Activated T-cell treated with anti-CD3 and anti-CD28 coated beads, Interleukin-2, amount 50 U/mL, for 72 hours (primary cell): ENCODE measurements around the gene TGM4. TPM values are rescaled to one million over a fixed set of nuclear protein-coding genes. Genes with fewer than 3 reads are reported as not detected.
"Not testable (repeated sequence)": the region's sequence is repeated elsewhere in the genome, so short reads cannot be mapped to it uniquely, and the experiment has no call there.

ENCODE experiments used
- ATAC-seq, 2 donors: fragments of 150-1000 bp; cut with Tn5 transposase; replicated peaks in 1 of 2; 2 replicates each; pipeline ENCODE4 v1.10.0; 2021; ENCODE audit warnings: moderate library complexity in 2 of 2, mild to moderate bottlenecking in 1 of 2
- DNase-seq, 2 donors: peaks; one replicate each; pipeline ENCODE4 v3.0.0; 2021 to 2022; ENCODE audit warnings: mixed read lengths in 1 of 2
- H3K27ac Mint-ChIP-seq: one replicate; pipeline ENCODE4 v1.8.0; 2022; ENCODE audit warnings: mild to moderate bottlenecking, moderate library complexity, mixed read lengths
- H3K27me3 Mint-ChIP-seq: one replicate; pipeline ENCODE4 v1.8.0; 2022; ENCODE audit warnings: low read depth, mixed read lengths
- H3K36me3 Mint-ChIP-seq, 2 donors: one replicate each; pipeline ENCODE4 v1.8.0; 2022; ENCODE audit warnings: mixed read lengths in 2 of 2, mild to moderate bottlenecking in 1 of 2; ENCODE audit not compliant: insufficient read depth in 2 of 2
- H3K4me1 Mint-ChIP-seq: one replicate; pipeline ENCODE4 v1.8.0; 2022; ENCODE audit warnings: low read depth, mixed read lengths
- H3K4me3 Mint-ChIP-seq, 2 donors: one replicate each; pipeline ENCODE4 v1.8.0; 2022; ENCODE audit warnings: mild to moderate bottlenecking in 2 of 2, mixed read lengths in 2 of 2, moderate library complexity in 2 of 2
- H3K9me3 Mint-ChIP-seq, 2 donors: one replicate each; pipeline ENCODE4 v1.8.0; 2022; ENCODE audit warnings: mixed read lengths in 2 of 2
- total RNA-seq, 2 donors: library from RNA; stranded (reverse); gene quantifications; one replicate each; pipeline ENCODE4 v1.2.3, GENCODE V29; 2022

TGM4 gene
- total RNA-seq: not detected

DNA sequence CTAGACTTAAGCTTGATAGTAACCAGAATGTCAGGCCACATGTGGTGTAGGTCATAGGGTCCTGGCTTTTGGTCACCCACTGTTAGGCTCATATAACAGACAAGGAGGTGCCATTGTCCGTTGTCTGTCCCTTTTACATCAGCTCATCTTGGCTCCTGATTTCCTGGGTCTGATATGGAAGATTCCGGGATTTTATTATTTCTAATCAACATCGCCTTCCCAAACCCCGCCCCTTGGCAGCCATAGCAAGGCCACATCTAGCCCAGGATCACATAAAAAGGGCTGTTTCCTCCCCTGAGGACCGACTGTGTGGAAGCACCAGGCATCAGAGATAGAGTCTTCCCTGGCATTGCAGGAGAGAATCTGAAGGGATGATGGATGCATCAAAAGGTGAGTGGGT lies at the start of gene TGM4:
TGM4 (plus strand) TSS at position 301 of the 400 bp plus-strand sequence; CDS start at position 372, 71 bp downstream.
- no peaks in the 10 kb centered on the region for H3K4me1 Mint-ChIP-seq
- no peaks in the 10 kb centered on the region for H3K27me3 Mint-ChIP-seq
- DNase-seq (no peak), ATAC-seq (no peak)
- H3K27ac Mint-ChIP-seq: no peak within 1 kb of the TSS
- H3K4me3 Mint-ChIP-seq: no peak within 1 kb of the TSS
- no peaks in the 10 kb centered on the region for H3K36me3 Mint-ChIP-seq
- no peaks in the 10 kb centered on the region for H3K9me3 Mint-ChIP-seq

DNA sequence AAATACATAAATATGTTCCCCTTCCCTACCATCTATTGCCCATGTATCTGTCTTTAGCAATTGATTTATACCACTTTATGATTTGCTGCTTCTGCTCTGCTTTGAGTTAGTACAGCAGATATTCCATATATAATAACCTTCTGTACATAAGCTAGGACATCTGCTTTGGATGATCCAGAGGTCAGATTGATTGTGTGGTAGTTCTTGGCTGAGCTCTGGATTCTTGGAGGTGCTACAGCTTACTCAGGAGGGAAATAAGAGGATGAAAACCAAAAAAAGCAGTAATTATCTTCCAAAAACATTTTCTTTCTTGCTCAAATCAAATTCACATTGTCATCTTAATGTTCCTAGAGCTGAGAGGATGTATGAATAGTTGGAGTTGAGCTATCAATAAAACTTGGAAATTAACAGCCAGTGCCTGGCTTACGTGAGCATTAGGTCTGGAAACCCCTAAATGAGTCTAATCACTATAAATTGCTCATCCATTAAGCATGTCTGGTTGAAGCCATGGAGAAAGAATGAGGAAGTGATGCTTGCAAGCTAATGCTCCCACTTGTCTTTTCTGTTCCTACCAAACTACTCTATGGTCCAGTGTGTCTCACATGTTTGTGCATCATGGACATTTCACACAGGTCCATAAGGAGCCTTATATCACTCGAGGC lies 49.0 kb upstream of the TGM4 start:
- no peaks in the 10 kb centered on the region for H3K27me3 Mint-ChIP-seq
- H3K9me3 Mint-ChIP-seq: peaks cover 1 to 3% of the 10 kb centered on the region in 2 donors
- H3K36me3 Mint-ChIP-seq: peaks cover 9 to 47% of the 10 kb centered on the region in 2 donors
- H3K4me1 Mint-ChIP-seq: no peaks in the 10 kb centered on the region
- no peak for DNase-seq
- no peak overlapping the region for H3K27ac Mint-ChIP-seq
- ATAC-seq: no peak
- H3K4me3 Mint-ChIP-seq: no peak overlapping the region

DNA sequence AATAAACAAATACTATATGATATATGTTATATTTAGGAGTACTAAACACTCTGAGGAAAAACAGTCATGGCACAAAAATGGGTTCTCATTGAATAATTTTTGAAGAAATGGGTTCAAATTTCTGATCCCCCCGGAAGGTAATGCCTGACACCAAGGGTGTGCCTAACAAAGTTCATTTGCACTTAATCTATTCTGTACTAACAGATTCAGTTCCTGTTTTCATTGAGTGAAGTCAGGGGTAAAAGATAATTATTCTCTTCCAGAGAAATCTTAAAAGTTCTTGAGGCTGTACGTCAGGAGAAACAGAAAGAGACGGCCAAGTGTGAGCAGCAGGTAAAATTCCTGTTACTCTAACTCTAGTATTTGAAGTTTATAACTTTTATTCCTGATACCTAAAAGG lies 47.2 kb upstream of the TGM4 start:
- peaks cover 13 to 51% of the 10 kb centered on the region in 2 donors for H3K36me3 Mint-ChIP-seq
- no peak for ATAC-seq
- no peak overlapping the region for H3K4me3 Mint-ChIP-seq
- H3K9me3 Mint-ChIP-seq: peaks cover 1 to 3% of the 10 kb centered on the region in 2 donors
- no peak overlapping the region for H3K27ac Mint-ChIP-seq
- H3K27me3 Mint-ChIP-seq: no peaks in the 10 kb centered on the region
- H3K4me1 Mint-ChIP-seq: no peaks in the 10 kb centered on the region
- DNase-seq: no peak

DNA sequence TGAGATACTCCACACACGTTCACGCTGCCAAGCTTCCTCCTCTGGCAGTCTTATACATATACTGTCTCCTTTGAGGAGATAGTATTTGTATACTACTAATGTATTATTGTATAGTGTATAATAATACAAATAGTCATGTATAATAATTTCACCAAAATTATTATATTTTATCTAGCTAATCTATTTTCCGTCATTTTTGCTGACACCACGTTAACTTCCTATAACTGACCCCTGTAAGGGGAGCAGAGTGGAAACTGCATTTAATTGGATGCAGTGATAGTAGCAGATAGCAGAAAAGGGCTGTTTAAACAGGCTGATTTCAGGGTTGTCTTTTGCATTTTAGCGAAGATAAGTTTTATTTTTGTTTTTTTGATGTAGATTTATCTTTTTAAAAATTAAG lies 43.2 kb upstream of the TGM4 start:
- H3K27me3 Mint-ChIP-seq: no peaks in the 10 kb centered on the region
- no peak overlapping the region for H3K4me3 Mint-ChIP-seq
- H3K9me3 Mint-ChIP-seq: peaks cover 4% of the 10 kb centered on the region in 2 donors
- peaks cover 10 to 46% of the 10 kb centered on the region in 2 donors for H3K36me3 Mint-ChIP-seq
- no peak overlapping the region for H3K27ac Mint-ChIP-seq
- H3K4me1 Mint-ChIP-seq: no peaks in the 10 kb centered on the region
- ATAC-seq (no peak), DNase-seq (no peak)

GRCh38 chr3:44832032-44832431 lies 42.4 kb upstream of the TGM4 start:
- Mint-ChIP-seq H3K27ac (no peak overlapping the region), H3K4me1 (no peaks in the 10 kb centered on the region), H3K27me3 (no peaks in the 10 kb centered on the region), H3K9me3 (peaks cover 4 to 9% of the 10 kb centered on the region in 2 donors), H3K36me3 (peaks cover 16 to 47% of the 10 kb centered on the region in 2 donors), H3K4me3 (no peak overlapping the region)
- DNase-seq: no peak
- ATAC-seq: no peak

GRCh38 chr3:44832965-44833364 lies 41.4 kb upstream of the TGM4 start:
- Mint-ChIP-seq H3K27me3 (no peaks in the 10 kb centered on the region), H3K36me3 (peaks cover 17 to 55% of the 10 kb centered on the region in 2 donors), H3K9me3 (peaks cover 4 to 9% of the 10 kb centered on the region in 2 donors), H3K4me1 (no peaks in the 10 kb centered on the region), H3K4me3 (no peak overlapping the region), H3K27ac (no peak overlapping the region)
- ATAC-seq (no peak), DNase-seq (no peak)

DNA sequence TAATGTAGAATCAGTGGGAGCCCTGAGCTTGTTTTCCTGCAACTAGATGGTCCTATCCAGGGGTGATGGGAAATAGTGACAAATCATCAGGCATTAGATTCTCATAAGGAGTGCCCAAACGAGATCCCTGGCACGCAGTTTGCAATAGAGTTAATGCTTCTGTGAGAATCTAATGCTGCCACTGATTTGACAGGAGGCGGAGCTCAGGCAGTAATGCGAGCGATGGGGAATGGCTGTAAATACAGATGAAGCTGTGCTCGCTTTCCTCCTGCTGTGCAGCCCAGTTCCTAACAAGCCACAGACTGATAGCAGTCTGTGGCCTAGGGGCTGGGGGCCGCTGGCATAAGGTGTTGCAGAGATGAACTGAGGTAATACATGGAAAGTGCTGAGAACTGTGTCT lies 41.0 kb upstream of the TGM4 start:
- DNase-seq: no peak
- Mint-ChIP-seq H3K36me3 (peaks cover 20 to 55% of the 10 kb centered on the region in 2 donors), H3K9me3 (peaks cover 4 to 9% of the 10 kb centered on the region in 2 donors), H3K27ac (no peak overlapping the region), H3K4me1 (no peaks in the 10 kb centered on the region), H3K27me3 (no peaks in the 10 kb centered on the region), H3K4me3 (no peak overlapping the region)
- ATAC-seq: no peak

- no peak for ATAC-seq
- no peaks in the 10 kb centered on the region for H3K27me3 Mint-ChIP-seq
- DNase-seq: no peak
- H3K9me3 Mint-ChIP-seq: peaks cover 4 to 9% of the 10 kb centered on the region in 2 donors
- no peak overlapping the region for H3K4me3 Mint-ChIP-seq
- H3K4me1 Mint-ChIP-seq: no peaks in the 10 kb centered on the region
- H3K36me3 Mint-ChIP-seq: peaks cover 20 to 58% of the 10 kb centered on the region in 2 donors
- no peak overlapping the region for H3K27ac Mint-ChIP-seq
Observed at GRCh38 chr3:44835684-44836083, 38.7 kb upstream of the TGM4 start.

DNA sequence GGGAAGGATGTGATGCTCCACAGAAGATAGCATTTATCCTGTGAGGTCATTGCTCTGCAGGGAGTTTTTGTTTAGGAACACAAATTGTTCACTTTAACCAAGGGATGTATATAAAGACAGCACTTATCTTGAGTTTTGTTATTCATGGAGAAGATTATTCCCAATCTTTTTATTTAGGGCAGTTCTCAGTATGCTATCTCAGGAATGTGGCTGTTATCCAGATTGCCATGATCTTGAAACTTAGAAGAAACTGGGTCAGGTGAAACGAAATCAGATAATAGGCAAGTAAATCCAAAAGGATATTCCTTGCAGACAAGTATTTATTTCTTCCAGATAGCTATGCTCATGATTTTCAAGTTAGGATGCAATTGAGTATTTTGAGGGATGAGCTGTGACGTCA lies 32.0 kb upstream of the TGM4 start:
- H3K9me3 Mint-ChIP-seq: no peaks in the 10 kb centered on the region
- no peaks in the 10 kb centered on the region for H3K4me1 Mint-ChIP-seq
- H3K4me3 Mint-ChIP-seq: no peak overlapping the region
- no peak for ATAC-seq
- peaks cover 20 to 50% of the 10 kb centered on the region in 2 donors for H3K36me3 Mint-ChIP-seq
- no peak overlapping the region for H3K27ac Mint-ChIP-seq
- DNase-seq: no peak
- H3K27me3 Mint-ChIP-seq: no peaks in the 10 kb centered on the region

DNA sequence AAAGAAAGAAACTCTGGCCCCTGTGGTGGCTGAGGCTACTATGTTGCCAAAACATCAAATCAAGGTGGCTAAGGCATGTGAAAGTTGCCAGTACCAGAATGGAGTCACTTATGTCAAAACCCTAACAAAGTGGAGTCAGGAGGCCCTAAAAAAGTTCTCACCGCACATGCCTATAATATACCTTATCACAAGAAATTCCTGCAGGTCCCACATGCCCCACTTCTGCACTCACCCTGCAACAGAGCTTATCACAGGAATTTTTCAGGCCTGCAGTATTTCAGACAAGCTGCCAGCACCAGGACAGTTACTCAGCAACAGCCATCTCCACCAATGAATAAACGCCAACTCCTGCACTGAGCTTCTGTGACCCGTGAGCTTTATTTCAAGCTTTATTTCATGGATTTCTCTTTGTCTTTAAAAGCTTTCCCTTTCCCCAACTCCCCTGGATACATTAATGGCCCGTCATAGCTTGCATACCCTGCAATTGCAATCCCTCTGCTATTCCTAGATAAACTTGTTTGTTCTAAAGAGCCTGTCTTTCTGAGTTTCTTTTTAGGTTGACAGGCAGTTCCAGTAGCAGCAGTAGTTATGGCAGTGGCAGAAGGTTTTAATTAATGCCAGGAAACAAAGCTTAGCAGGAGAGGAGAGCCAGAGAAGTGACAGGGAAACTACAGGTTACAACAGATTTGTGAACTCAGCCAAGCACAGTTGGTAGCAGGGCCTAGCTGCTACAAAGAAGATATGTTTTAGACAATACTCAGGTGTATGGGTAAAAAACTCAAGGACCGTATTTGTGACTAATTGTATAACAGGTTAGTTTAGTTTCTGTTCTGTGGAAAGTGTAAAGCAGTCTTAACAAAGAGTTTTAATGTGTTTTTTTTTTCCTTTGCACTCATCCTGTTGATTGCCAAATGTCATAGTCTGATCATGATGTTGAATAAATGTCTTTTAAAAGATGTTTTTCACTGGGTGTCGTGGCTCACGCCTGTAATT lies 28.6 kb upstream of the TGM4 start:
- no peak overlapping the region for H3K27ac Mint-ChIP-seq
- no peaks in the 10 kb centered on the region for H3K4me1 Mint-ChIP-seq

DNA sequence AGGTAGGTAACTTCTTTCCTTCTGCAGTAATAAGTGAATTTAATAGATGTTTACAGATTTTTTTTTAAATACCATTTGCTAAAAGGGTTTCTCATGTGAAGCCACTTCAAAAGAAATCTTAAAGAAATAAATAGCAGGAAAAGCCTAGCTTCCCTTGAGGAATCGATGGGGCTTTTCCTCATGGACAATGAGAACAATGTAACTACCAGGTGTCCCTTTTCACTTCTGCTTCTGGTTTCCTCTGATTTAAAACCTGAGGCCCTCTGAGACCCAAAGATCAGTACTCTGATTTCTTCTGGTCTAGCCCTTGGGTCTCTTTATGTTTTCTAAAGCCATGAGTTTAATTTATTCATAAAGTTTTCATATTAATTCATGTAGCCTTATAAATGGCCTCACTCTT lies 25.8 kb upstream of the TGM4 start:
- Mint-ChIP-seq H3K36me3 (peaks cover 13 to 20% of the 10 kb centered on the region in 2 donors), H3K4me1 (no peaks in the 10 kb centered on the region), H3K27me3 (no peaks in the 10 kb centered on the region), H3K27ac (no peak overlapping the region), H3K9me3 (no peaks in the 10 kb centered on the region), H3K4me3 (no peak overlapping the region)
- no peak for DNase-seq
- no peak for ATAC-seq

More for the DNA sequence above, 28.6 kb upstream of the TGM4 start:
- Mint-ChIP-seq H3K36me3 (peaks cover 17 to 25% of the 10 kb centered on the region in 2 donors), H3K9me3 (no peaks in the 10 kb centered on the region), H3K4me3 (no peak overlapping the region), H3K27me3 (no peaks in the 10 kb centered on the region)
- no peak for DNase-seq
- ATAC-seq: no peak

GRCh38 chr3:44856663-44857062 lies 17.7 kb upstream of the TGM4 start:
- H3K4me3 Mint-ChIP-seq, H3K27me3 Mint-ChIP-seq, ATAC-seq, H3K4me1 Mint-ChIP-seq, H3K27ac Mint-ChIP-seq, H3K9me3 Mint-ChIP-seq, DNase-seq: not testable (repeated sequence)
- peaks cover 2 to 16% of the 10 kb centered on the region in 2 donors for H3K36me3 Mint-ChIP-seq

DNA sequence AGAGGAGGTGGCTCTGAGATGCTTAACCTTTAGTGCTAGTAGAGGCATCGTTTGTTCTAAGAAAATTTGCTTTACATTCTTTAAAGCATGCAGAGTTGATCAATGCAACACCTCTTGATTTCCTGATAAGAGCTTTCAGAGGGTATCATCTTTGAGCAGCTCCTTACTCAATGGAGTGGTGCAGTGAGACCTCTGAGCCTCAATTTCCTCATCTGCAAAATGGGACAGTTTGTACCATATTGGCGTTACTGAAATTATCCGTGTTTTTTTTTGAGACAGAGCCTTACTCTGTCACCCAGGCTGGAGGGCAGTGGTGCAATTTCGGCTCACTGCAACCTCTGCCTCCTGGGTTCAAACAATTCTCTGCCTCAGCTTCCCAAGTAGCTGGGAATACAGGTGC lies 14.3 kb upstream of the TGM4 start:
- Mint-ChIP-seq H3K27ac (no peak overlapping the region), H3K27me3 (no peaks in the 10 kb centered on the region), H3K4me1 (peaks cover 25% of the 10 kb centered on the region), H3K36me3 (no peaks in the 10 kb centered on the region), H3K9me3 (no peaks in the 10 kb centered on the region), H3K4me3 (no peak overlapping the region)
- no peak for DNase-seq
- ATAC-seq: no peak
